MV-4-11 (cell line): ENCODE data around the gene OPN5.

ENCODE experiments used
- DNase-seq: peaks from one replicate; lab custom pipeline; 2025; lab: John Stamatoyannopoulos, UW

The OPN5 gene

GRCh38 chr6:47862731-47863130 lies 80.9 kb downstream of the OPN5 start:
- DNase-seq, result no peak

- DNase-seq, result no peak
Measured at GRCh38 chr6:47865206-47865605, 83.4 kb downstream of the OPN5 start.

GRCh38 chr6:47875593-47875992 lies 93.8 kb downstream of the OPN5 start:
- DNase-seq, result no peak
